HG02884 (cell line): ENCODE measurements around the gene GAREM2.
"Not testable (repeated sequence)": the region's sequence is repeated elsewhere in the genome, so short reads cannot be mapped to it uniquely, and the experiment has no call there.

ENCODE experiments used
- ATAC-seq: cut with Tn5 transposase; IDR thresholded peaks from one replicate; pipeline ENCODE4 v1.9.1; 2021; ENCODE audit warnings: mild to moderate bottlenecking, moderate library complexity; ENCODE audit not compliant: unreplicated experiment

Gene GAREM2

GRCh38 chr2:26172871-26173775 lies at the start of gene GAREM2:
GAREM2 (plus strand) TSS chr2:26173088; CDS start chr2:26173221, 133 bp downstream.
- ATAC-seq = no peak

GRCh38 chr2:26123426-26123825 lies 49.5 kb upstream of the GAREM2 start:
- no peak for ATAC-seq

GRCh38 chr2:26126074-26126473 lies 46.8 kb upstream of the GAREM2 start:
- ATAC-seq = no peak

GRCh38 chr2:26128176-26128575 lies 44.7 kb upstream of the GAREM2 start:
- no peak for ATAC-seq

- no peak for ATAC-seq
These were observed 42.1 kb upstream of the GAREM2 start for GRCh38 chr2:26130763-26131162.

GRCh38 chr2:26136451-26136850 lies 36.4 kb upstream of the GAREM2 start:
- no peak for ATAC-seq

GRCh38 chr2:26139269-26140183 lies 33.4 kb upstream of the GAREM2 start:
- no peak for ATAC-seq

- ATAC-seq = no peak
These were observed 31.6 kb upstream of the GAREM2 start for GRCh38 chr2:26141145-26141769.

GRCh38 chr2:26144031-26144430 lies 28.9 kb upstream of the GAREM2 start:
- ATAC-seq = no peak

- ATAC-seq = no peak
These were observed 27.8 kb upstream of the GAREM2 start for GRCh38 chr2:26144953-26145680.

GRCh38 chr2:26148501-26148900 lies 24.4 kb upstream of the GAREM2 start:
- no peak for ATAC-seq

- no peak for ATAC-seq
These were observed 22.6 kb upstream of the GAREM2 start for GRCh38 chr2:26150243-26150642.

GRCh38 chr2:26157580-26157979 lies 15.3 kb upstream of the GAREM2 start:
- no peak for ATAC-seq

- no peak for ATAC-seq
These were observed 11.0 kb upstream of the GAREM2 start for GRCh38 chr2:26161926-26162325.

- no peak for ATAC-seq
These were observed 9.9 kb upstream of the GAREM2 start for GRCh38 chr2:26162963-26163362.

- no peak for ATAC-seq
These were observed 8.7 kb upstream of the GAREM2 start for GRCh38 chr2:26164231-26164630.

GRCh38 chr2:26164641-26165211 lies 8.2 kb upstream of the GAREM2 start:
- ATAC-seq = no peak

GRCh38 chr2:26165403-26165802 lies 7.5 kb upstream of the GAREM2 start:
- no peak for ATAC-seq

GRCh38 chr2:26166541-26166940 lies 6.3 kb upstream of the GAREM2 start:
- ATAC-seq = not testable (repeated sequence)

GRCh38 chr2:26168785-26169184 lies 4.1 kb upstream of the GAREM2 start:
- no peak for ATAC-seq
